WTC11 (cell line): ENCODE data around the gene ESPN. TPM values are rescaled to one million over a fixed set of nuclear protein-coding genes. Genes with fewer than 3 reads are reported as not detected.
"Not testable (repeated sequence)": the region's sequence is repeated elsewhere in the genome, so short reads cannot be mapped to it uniquely, and the experiment has no call there.

Experiments used
- ATAC-seq: fragments of 200-7000 bp; cut with Tn5 transposase; 2 replicates; pipeline ENCODE4 v1.10.0; 2021; ENCODE audit warnings: mild to moderate bottlenecking, moderate library complexity
- CTCF ChIA-PET: fragments of 300-600 bp; sonication (Branson Sonifier 250); formaldehyde crosslinking; loops from one replicate; lab custom pipeline; 2021; ENCODE audit warnings: antibody characterized with exemption; lab: Charles Lee
- POLR2A ChIA-PET: fragments of 350-600 bp; sonication (Branson Sonifier 250); formaldehyde crosslinking; loops from one replicate; lab custom pipeline; 2021; ENCODE audit warnings: antibody characterized with exemption; lab: Charles Lee
- DNase-seq: peaks from one replicate; pipeline ENCODE4 v3.0.0; 2021; ENCODE audit warnings: low spot score
- H3K27ac Mint-ChIP-seq: 2 replicates; pipeline ENCODE4 v1.8.0; 2021; ENCODE audit warnings: mixed read lengths
- H3K27me3 Mint-ChIP-seq: 2 replicates; pipeline ENCODE4 v1.8.0; 2021; ENCODE audit warnings: low read depth, mild to moderate bottlenecking, moderate library complexity, mixed read lengths
- H3K36me3 Mint-ChIP-seq: 2 replicates; pipeline ENCODE4 v1.8.0; 2021; ENCODE audit warnings: mixed read lengths
- H3K4me1 Mint-ChIP-seq: 2 replicates; pipeline ENCODE4 v1.8.0; 2022; ENCODE audit warnings: mixed read lengths
- H3K4me3 Mint-ChIP-seq: 2 replicates; pipeline ENCODE4 v1.8.0; 2021; ENCODE audit warnings: mild to moderate bottlenecking, moderate library complexity, mixed read lengths
- H3K9me3 Mint-ChIP-seq: 2 replicates; pipeline ENCODE4 v1.8.0; 2021; ENCODE audit warnings: mixed read lengths
- HMGA2 ChIP-seq: fragments of 250-450 bp; sonication (Bioruptor Pico); IDR thresholded peaks from 2 replicates; pipeline ENCODE4 v1.4.0; 2021; ENCODE audit warnings: mild to moderate bottlenecking, moderate library complexity
- MLX ChIP-seq: sonication (generic); formaldehyde crosslinking; IDR thresholded peaks from 2 replicates; pipeline ENCODE4 v1.8.1; 2023; ENCODE audit warnings: mild to moderate bottlenecking, missing genetic modification reagents, moderate library complexity
- PREB ChIP-seq: sonication (generic); formaldehyde crosslinking; IDR thresholded peaks from 2 replicates; pipeline ENCODE4 v1.8.1; 2022; ENCODE audit warnings: mild to moderate bottlenecking, missing genetic modification reagents, moderate library complexity, borderline replicate concordance
- SMAD4 ChIP-seq: sonication (generic); formaldehyde crosslinking; IDR thresholded peaks from 2 replicates; pipeline ENCODE4 v1.8.0; 2022; ENCODE audit warnings: mild to moderate bottlenecking, missing genetic modification reagents
- ZNF138 ChIP-seq: sonication (generic); formaldehyde crosslinking; conservative IDR thresholded peaks from 2 replicates; pipeline ENCODE4 v1.8.1; 2022; ENCODE audit warnings: mild to moderate bottlenecking, moderate library complexity, missing genetic modification reagents
- total RNA-seq: library from RNA; stranded (reverse); gene quantifications from 3 replicates; pipeline ENCODE4 v1.2.3, GENCODE V29; 2021
- TF ChIP-seq, protein P1 (sequence below): fragments of 250-450 bp; sonication (Bioruptor Pico); IDR thresholded peaks from 2 replicates; pipeline ENCODE4 v1.9.0; 2021; ENCODE audit warnings: mild to moderate bottlenecking
- TF ChIP-seq, protein P2 (sequence below): sonication (generic); formaldehyde crosslinking; conservative IDR thresholded peaks from 2 replicates; pipeline ENCODE4 v1.8.1; 2022; ENCODE audit warnings: mild to moderate bottlenecking, missing genetic modification reagents
- TF ChIP-seq, protein P3 (sequence below): fragments of 200-600 bp; IDR thresholded peaks from 2 replicates; pipeline ENCODE4 v1.8.0; 2022; ENCODE audit warnings: antibody characterized with exemption

The ESPN gene
- total RNA-seq, 1 experiment from 2014 or later, result 46.1 TPM

- TF ChIP-seq PREB (CRISPR knock-in tag) (no peak), HMGA2 (CRISPR knock-in tag) (no peak)
- TF ChIP-seq, all 79 proteins: peak for 0
- ChIA-PET POLR2A (no interaction called here), CTCF (interaction anchor here (6.4 kb wide), 1 partner anchor 14 kb away, joined by 45 read pairs; the partner anchor contains the start of gene HES2)
- no peak overlapping the region for H3K4me3 Mint-ChIP-seq
- ATAC-seq, result no peak
- DNase-seq, result no peak
- peaks cover 18% of the 10 kb centered on the region for H3K27me3 Mint-ChIP-seq
- H3K9me3 Mint-ChIP-seq, result no peaks in the 10 kb centered on the region
- H3K36me3 Mint-ChIP-seq, result no peaks in the 10 kb centered on the region
- peaks cover 14% of the 10 kb centered on the region for H3K4me1 Mint-ChIP-seq
- H3K27ac Mint-ChIP-seq, result no peak overlapping the region
Measured at GRCh38 chr1:6435547-6435946, 11.0 kb downstream of the ESPN start.

GRCh38 chr1:6436277-6436676, 11.7 kb downstream of the ESPN start:
- H3K9me3 Mint-ChIP-seq, ATAC-seq, H3K4me3 Mint-ChIP-seq, POLR2A ChIA-PET, H3K36me3 Mint-ChIP-seq, H3K27ac Mint-ChIP-seq, DNase-seq: not testable (repeated sequence)
- TF ChIP-seq HMGA2 (CRISPR knock-in tag), result peak; percentile 88
- CTCF ChIA-PET, result interaction anchor here (3.1 to 6.3 kb wide), 3 partner anchors 16 to 189 kb away, joined by 29 to 281 read pairs (median 118); partner anchors contain the start of gene HES2
- H3K27me3 Mint-ChIP-seq, result peaks cover 22% of the 10 kb centered on the region
- peaks cover 18% of the 10 kb centered on the region for H3K4me1 Mint-ChIP-seq

- not testable (repeated sequence) for DNase-seq, H3K36me3 Mint-ChIP-seq, H3K4me3 Mint-ChIP-seq, H3K9me3 Mint-ChIP-seq, ATAC-seq, H3K27ac Mint-ChIP-seq
- POLR2A ChIA-PET, result interaction anchor here (0.6 kb wide), 1 partner anchor 191 kb away, joined by 3 read pairs; no protein-coding TSS in a partner anchor
- peaks cover 27% of the 10 kb centered on the region for H3K4me1 Mint-ChIP-seq
- CTCF ChIA-PET, result interaction anchor here (0.5 to 6.3 kb wide), 71 partner anchors 7 to 443 kb away, joined by 3 to 281 read pairs (median 5); partner anchors contain the start of genes ACOT7, ESPN, GPR153 and HES2
- H3K27me3 Mint-ChIP-seq, result peaks cover 31% of the 10 kb centered on the region
Measured at GRCh38 chr1:6437012-6437700, 12.6 kb downstream of the ESPN start.

DNA sequence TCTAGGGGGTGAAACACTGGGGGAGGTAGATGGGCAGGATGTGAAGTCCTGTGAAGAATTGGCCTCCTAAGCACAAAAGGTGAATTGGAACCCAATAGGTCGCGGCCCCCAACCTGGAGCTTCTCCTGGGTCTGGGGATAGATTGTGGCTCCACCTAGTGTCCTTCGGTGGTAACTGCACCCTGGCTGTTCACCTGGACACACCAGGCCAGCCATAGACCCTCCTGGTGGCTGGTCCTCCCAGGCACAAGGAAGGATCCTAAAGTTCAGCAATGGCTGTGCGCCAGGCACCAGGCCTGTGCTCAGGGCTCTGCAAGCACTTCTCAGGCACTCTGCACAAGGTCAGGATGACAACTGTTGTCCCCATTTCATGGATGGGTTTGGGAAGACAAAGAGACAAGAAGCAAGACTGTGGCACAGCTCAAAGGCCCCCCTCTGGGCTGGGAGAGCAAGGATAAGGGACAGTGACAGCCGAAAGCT, 13.5 kb downstream of the ESPN start:
- Mint-ChIP-seq H3K4me3 (peak overlapping the region; percentile 44; the same call in 1 of the 2 replicates), H3K36me3 (no peaks in the 10 kb centered on the region), H3K27me3 (peaks cover 33% of the 10 kb centered on the region), H3K9me3 (no peaks in the 10 kb centered on the region), H3K4me1 (peaks cover 28% of the 10 kb centered on the region), H3K27ac (no peak overlapping the region)
- CTCF ChIA-PET, result interaction anchor here (0.5 to 6.3 kb wide), 73 partner anchors 8 to 444 kb away, joined by 3 to 281 read pairs (median 5); partner anchors contain the start of genes ACOT7, ESPN, GPR153 and HES2
- DNase-seq (peak; percentile 94), ATAC-seq (peak; percentile 78)
- POLR2A ChIA-PET, result interaction anchor here (0.6 kb wide), 1 partner anchor 192 kb away, joined by 3 read pairs; no protein-coding TSS in a partner anchor
- TF ChIP-seq, protein P1, sequence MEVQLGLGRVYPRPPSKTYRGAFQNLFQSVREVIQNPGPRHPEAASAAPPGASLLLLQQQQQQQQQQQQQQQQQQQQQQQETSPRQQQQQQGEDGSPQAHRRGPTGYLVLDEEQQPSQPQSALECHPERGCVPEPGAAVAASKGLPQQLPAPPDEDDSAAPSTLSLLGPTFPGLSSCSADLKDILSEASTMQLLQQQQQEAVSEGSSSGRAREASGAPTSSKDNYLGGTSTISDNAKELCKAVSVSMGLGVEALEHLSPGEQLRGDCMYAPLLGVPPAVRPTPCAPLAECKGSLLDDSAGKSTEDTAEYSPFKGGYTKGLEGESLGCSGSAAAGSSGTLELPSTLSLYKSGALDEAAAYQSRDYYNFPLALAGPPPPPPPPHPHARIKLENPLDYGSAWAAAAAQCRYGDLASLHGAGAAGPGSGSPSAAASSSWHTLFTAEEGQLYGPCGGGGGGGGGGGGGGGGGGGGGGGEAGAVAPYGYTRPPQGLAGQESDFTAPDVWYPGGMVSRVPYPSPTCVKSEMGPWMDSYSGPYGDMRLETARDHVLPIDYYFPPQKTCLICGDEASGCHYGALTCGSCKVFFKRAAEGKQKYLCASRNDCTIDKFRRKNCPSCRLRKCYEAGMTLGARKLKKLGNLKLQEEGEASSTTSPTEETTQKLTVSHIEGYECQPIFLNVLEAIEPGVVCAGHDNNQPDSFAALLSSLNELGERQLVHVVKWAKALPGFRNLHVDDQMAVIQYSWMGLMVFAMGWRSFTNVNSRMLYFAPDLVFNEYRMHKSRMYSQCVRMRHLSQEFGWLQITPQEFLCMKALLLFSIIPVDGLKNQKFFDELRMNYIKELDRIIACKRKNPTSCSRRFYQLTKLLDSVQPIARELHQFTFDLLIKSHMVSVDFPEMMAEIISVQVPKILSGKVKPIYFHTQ (CRISPR knock-in tag), result no peak
- TF ChIP-seq, protein P2, sequence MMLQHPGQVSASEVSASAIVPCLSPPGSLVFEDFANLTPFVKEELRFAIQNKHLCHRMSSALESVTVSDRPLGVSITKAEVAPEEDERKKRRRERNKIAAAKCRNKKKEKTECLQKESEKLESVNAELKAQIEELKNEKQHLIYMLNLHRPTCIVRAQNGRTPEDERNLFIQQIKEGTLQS (CRISPR knock-in tag), result no peak
- no peak for TF ChIP-seq SMAD4 (CRISPR knock-in tag)
- TF ChIP-seq, protein P3, sequence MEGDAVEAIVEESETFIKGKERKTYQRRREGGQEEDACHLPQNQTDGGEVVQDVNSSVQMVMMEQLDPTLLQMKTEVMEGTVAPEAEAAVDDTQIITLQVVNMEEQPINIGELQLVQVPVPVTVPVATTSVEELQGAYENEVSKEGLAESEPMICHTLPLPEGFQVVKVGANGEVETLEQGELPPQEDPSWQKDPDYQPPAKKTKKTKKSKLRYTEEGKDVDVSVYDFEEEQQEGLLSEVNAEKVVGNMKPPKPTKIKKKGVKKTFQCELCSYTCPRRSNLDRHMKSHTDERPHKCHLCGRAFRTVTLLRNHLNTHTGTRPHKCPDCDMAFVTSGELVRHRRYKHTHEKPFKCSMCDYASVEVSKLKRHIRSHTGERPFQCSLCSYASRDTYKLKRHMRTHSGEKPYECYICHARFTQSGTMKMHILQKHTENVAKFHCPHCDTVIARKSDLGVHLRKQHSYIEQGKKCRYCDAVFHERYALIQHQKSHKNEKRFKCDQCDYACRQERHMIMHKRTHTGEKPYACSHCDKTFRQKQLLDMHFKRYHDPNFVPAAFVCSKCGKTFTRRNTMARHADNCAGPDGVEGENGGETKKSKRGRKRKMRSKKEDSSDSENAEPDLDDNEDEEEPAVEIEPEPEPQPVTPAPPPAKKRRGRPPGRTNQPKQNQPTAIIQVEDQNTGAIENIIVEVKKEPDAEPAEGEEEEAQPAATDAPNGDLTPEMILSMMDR, result peak; percentile 99
- TF ChIP-seq ZNF138 (CRISPR knock-in tag), result no peak
- no peak for TF ChIP-seq MLX
